Body of pancreas (tissue), 4 donors: ENCODE data around the gene TNIK. TPM values are rescaled to one million over a fixed set of nuclear protein-coding genes. Genes with fewer than 3 reads are reported as not detected.
A peak's percentile ranks its signal among the peaks of the same experiment; 100 is the strongest.

Source experiments
- ATAC-seq: fragments of 150-250 bp; one replicate; pipeline ENCODE4 v1.9.1; 2016
- DNase-seq, 4 donors: peaks; one replicate each; pipeline ENCODE4 v3.0.0-alpha.2; 2019
- H3K27ac ChIP-seq, 4 donors: fragments of 200-600 bp; sonication (generic); 1 replicate in 3 of 4; 2 replicates in 1 of 4; pipeline versions ENCODE4 v1.5.1 to v1.6.1; 2016 to 2019; ENCODE audit warnings: mild to moderate bottlenecking in 1 of 4, mixed read lengths in 1 of 4, moderate library complexity in 1 of 4
- H3K27me3 ChIP-seq, 2 donors: fragments of 200-600 bp; sonication (generic); one replicate each; pipeline ENCODE4 v1.6.0; 2016; ENCODE audit warnings: mild to moderate bottlenecking in 1 of 2
- H3K36me3 ChIP-seq, 2 donors: fragments of 200-600 bp; sonication (generic); replicated peaks in 1 of 2; 2 replicates each; pipeline ENCODE4 v1.5.1; 2016; ENCODE audit warnings: low read depth in 2 of 2; ENCODE audit not compliant: insufficient read depth in 1 of 2
- H3K4me1 ChIP-seq: fragments of 200-600 bp; sonication (generic); one replicate; pipeline ENCODE4 v1.6.0; 2016
- H3K4me3 ChIP-seq, 2 donors: fragments of 200-600 bp; sonication (generic); 1 replicate in 1 of 2; 2 replicates in 1 of 2; pipeline ENCODE4 v1.5.1; 2016 to 2019
- H3K9me3 ChIP-seq, 3 donors: fragments of 200-600 bp; sonication (generic); 1 replicate in 2 of 3; 2 replicates in 1 of 3; pipeline ENCODE4 v1.5.1; 2016
- POLR2A ChIP-seq, 3 donors: fragments of 450-650 bp; IDR thresholded peaks; one replicate each; pipeline ENCODE4 v1.6.1; 2016; ENCODE audit warnings: antibody characterized with exemption in 3 of 3, mild to moderate bottlenecking in 2 of 3
- WGBS, 2 donors: methylation state at CpG; one replicate each; pipeline ENCODE4 v1.1.5; 2017; 5-methylcytosine and 5-hydroxymethylcytosine counted together
- intact Hi-C: fragments of 100-400 bp; cut with DNase I; formaldehyde crosslinking; loops from one replicate; pipeline ENCODE4 v1.15.1; 2023
- total RNA-seq, 2 donors: library from RNA; depleted of rRNA; stranded (reverse); fragments of >200 nt; gene quantifications; one replicate each; pipeline ENCODE4 v1.1.0, GENCODE V29; 2016
- TF ChIP-seq, protein P1 (sequence below), 7 experiments: fragments of 450-650 bp in 4 of 7; fragments of 200-600 bp in 3 of 7; sonication (generic) in 3 of 7; IDR thresholded peaks; one replicate each; pipeline ENCODE4 v1.5.1; 2016 to 2019; ENCODE audit warnings: antibody characterized with exemption in 7 of 7

The TNIK gene
- total RNA-seq, 2 donors from 2014 or later: 7.6 to 9.6 TPM

DNA sequence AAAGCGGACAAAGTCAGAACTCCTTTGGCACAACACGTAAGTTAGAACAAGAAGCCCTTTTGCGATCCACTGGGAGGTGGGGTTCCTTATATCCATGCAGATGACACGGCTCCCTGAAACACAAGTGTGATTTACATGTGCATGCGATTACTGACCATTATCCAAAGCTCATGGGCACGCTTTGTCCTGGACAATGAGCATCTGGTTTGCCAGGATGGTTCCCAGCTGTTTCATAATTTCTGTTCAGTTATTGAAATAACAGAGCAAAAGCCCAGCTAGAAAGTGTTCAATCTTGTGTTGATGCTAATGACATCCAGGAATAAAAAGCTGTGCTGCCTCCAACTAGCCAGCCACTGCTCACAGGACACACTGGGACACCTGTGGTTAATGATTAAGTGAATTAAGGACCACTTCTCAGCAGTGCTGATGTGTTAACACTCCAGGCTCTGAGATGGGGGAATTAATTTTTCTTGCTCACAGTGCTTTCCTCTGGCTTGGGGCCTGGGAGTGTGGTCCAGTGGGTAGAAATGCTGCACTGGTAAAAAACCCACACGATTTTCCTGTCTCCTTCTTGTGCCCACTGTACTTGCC, 310.6 kb downstream of the TNIK start:
- Histone ChIP-seq H3K4me3 (no peak overlapping the region), H3K4me1 (no peaks in the 10 kb centered on the region), H3K27me3 (no peaks in the 10 kb centered on the region), H3K36me3 (no peaks in the 10 kb centered on the region), H3K9me3 (no peaks in the 10 kb centered on the region), H3K27ac (no peak overlapping the region)
- no peak for ATAC-seq
- DNase-seq: peak in 1 of 4 donors; percentile 12
- WGBS, 2 donors: 91% methylated on average over 7 of the region's 7 CpGs
- intact Hi-C loops: no loop called here
- TF ChIP-seq, protein P1, sequence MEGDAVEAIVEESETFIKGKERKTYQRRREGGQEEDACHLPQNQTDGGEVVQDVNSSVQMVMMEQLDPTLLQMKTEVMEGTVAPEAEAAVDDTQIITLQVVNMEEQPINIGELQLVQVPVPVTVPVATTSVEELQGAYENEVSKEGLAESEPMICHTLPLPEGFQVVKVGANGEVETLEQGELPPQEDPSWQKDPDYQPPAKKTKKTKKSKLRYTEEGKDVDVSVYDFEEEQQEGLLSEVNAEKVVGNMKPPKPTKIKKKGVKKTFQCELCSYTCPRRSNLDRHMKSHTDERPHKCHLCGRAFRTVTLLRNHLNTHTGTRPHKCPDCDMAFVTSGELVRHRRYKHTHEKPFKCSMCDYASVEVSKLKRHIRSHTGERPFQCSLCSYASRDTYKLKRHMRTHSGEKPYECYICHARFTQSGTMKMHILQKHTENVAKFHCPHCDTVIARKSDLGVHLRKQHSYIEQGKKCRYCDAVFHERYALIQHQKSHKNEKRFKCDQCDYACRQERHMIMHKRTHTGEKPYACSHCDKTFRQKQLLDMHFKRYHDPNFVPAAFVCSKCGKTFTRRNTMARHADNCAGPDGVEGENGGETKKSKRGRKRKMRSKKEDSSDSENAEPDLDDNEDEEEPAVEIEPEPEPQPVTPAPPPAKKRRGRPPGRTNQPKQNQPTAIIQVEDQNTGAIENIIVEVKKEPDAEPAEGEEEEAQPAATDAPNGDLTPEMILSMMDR (IDR thresholded peaks at IDR 0.05): no peak
- TF ChIP-seq POLR2A (IDR thresholded peaks at IDR 0.05): no peak

DNA sequence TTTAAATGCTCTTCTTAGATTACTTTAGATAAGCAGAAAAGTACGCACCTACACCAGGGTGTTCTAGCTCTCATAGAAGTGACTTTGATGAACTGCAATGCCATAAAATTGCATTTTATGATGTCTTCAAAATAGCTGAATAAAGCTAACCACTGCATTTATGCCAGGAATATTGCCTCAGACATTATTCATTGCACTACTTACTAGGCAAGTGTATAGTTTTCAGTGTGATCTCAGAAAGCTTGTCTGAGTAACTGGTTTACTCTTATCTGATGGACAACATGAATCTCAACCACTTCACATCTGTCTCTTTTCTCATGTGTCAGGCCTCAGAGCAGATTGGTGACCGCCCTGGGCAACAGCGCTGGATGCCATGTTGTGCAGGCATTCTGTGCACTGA, 314.4 kb downstream of the TNIK start:
- DNase-seq: no peak
- Histone ChIP-seq H3K4me3 (no peak overlapping the region), H3K4me1 (peaks cover 12% of the 10 kb centered on the region), H3K27me3 (no peaks in the 10 kb centered on the region), H3K27ac (no peak overlapping the region), H3K36me3 (no peaks in the 10 kb centered on the region), H3K9me3 (no peaks in the 10 kb centered on the region)
- TF ChIP-seq POLR2A (IDR thresholded peaks at IDR 0.05): no peak
- TF ChIP-seq, protein P1 (IDR thresholded peaks at IDR 0.05): no peak
- 67 to 87% methylated on average over 3 of the region's 3 CpGs for WGBS, 2 donors
- no peak for ATAC-seq
- intact Hi-C loops: no loop called here

DNA sequence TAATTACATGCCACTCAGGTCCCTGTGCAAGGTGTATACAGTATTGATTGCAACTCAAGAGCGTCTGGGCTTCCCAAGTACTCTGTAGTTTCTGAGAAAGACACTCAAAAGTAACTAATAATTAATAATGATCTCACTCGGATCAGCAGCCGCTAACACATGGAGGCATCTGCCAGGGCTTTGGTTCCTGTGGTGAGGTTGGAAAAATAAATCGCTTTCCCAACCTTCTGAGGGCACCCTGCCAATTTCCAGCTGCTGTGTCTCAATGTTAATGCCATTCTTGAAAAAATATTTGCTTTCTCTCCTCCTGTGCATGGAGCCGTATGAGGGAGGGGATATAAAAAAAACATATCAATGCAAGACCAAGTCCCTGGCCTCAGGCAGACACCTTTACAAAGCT, 317.2 kb downstream of the TNIK start:
- peaks cover 12% of the 10 kb centered on the region for H3K4me1 ChIP-seq
- no peaks in the 10 kb centered on the region for H3K36me3 ChIP-seq
- TF ChIP-seq, protein P1 (IDR thresholded peaks at IDR 0.05): no peak
- TF ChIP-seq POLR2A (IDR thresholded peaks at IDR 0.05): no peak
- intact Hi-C loops: no loop called here
- ATAC-seq (peak; percentile 42), DNase-seq (peak; percentile 46 to 76 (median 68))
- no peaks in the 10 kb centered on the region for H3K9me3 ChIP-seq
- H3K27me3 ChIP-seq: no peaks in the 10 kb centered on the region
- 10 to 14% methylated on average over 5 of the region's 5 CpGs for WGBS, 2 donors
- H3K4me3 ChIP-seq: no peak overlapping the region
- peak overlapping the region in 1 of 4 donors; percentile 23 for H3K27ac ChIP-seq

DNA sequence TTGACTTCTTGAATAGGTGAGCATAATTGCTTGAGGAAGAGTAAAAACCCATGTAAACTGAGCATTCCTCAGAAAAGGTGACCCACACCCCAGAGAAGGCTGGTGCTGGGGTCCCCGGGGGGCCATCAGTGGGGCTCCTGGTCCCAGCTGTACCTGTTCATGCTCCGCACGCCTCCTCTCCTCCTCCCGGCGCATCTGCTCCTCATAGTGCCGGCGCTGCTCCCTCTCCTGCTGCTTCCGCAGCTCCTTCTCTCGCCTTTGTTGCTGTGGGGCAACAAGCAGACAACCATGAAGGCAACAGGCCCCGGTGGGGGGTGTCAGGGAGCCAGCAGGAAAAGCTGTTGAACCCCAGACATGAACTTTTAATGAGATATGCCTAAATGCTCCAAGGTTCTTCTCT, 320.0 kb downstream of the TNIK start:
- Histone ChIP-seq H3K4me1 (peaks cover 12% of the 10 kb centered on the region), H3K36me3 (no peaks in the 10 kb centered on the region), H3K9me3 (no peaks in the 10 kb centered on the region), H3K4me3 (no peak overlapping the region), H3K27me3 (no peaks in the 10 kb centered on the region), H3K27ac (no peak overlapping the region)
- no peak for ATAC-seq
- TF ChIP-seq POLR2A (IDR thresholded peaks at IDR 0.05): no peak
- TF ChIP-seq, protein P1 (IDR thresholded peaks at IDR 0.05): no peak
- WGBS, 2 donors: 89 to 94% methylated on average over 10 of the region's 10 CpGs
- intact Hi-C loops: no loop called here
- DNase-seq: no peak

DNA sequence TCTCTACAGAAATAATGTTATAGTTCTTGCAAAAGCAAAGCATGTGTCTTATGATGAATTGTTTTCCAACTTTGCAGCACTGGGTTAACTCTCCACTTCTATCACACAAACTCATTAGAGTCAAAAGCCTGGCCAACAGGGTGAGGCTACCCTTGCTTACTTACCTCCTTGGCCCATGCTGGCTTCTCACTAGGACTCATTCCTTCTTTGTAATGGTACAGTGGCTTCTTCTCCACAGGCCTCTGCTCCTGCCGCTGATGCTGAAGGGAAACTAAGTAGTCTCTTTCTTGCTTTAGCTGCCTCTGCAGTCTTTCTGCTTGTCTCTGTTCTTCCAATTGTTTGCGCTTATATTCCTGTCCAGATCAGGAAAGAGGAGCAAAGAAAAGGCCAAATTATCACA, 322.2 kb downstream of the TNIK start:
- no peak for DNase-seq
- Histone ChIP-seq H3K4me1 (peaks cover 5% of the 10 kb centered on the region), H3K36me3 (no peaks in the 10 kb centered on the region), H3K27me3 (no peaks in the 10 kb centered on the region), H3K4me3 (no peak overlapping the region), H3K9me3 (no peaks in the 10 kb centered on the region), H3K27ac (no peak overlapping the region)
- WGBS, 2 donors: 96% methylated on average over 2 of the region's 2 CpGs
- intact Hi-C loops: no loop called here
- TF ChIP-seq, protein P1 (IDR thresholded peaks at IDR 0.05): no peak
- no peak for TF ChIP-seq POLR2A (IDR thresholded peaks at IDR 0.05)
- no peak for ATAC-seq
